ENCODE results near the gene MCAT. TPM values are rescaled to one million over a fixed set of nuclear protein-coding genes. Genes with fewer than 3 reads are reported as not detected.

MCAT gene
- total and polyA plus RNA-seq, 2 donors (not counting 3 experiments of a cell fraction or from before 2014, with no cell fraction given), result 16.9 to 23.2 TPM

GRCh38 chr22:43110444-43110926 lies 32.7 kb downstream of the MCAT start, which contains the start of gene BIK:
TSS of gene BIK (plus strand) at chr22:43110750. CDS start at chr22:43124023, 13,273 bp downstream.
- Histone ChIP-seq H3K27me3 (ENCODE audit: control insufficient read depth in 2 of 2, insufficient read depth in 2 of 2, low read length in 2 of 2) (peaks cover 16 to 26% of the 10 kb centered on the region in 2 experiments), H3K9me3 (replicated peaks; ENCODE audit: control insufficient read depth, insufficient read depth, low read length) (no peaks in the 10 kb centered on the region), H3K9me1 (replicated peaks; ENCODE audit: control insufficient read depth, extremely low read depth, insufficient read depth, low read length) (no peaks in the 10 kb centered on the region), H4K20me1 (replicated peaks; ENCODE audit: control insufficient read depth, extremely low read depth, insufficient read depth, low read length) (no peaks in the 10 kb centered on the region), H3K4me3 (replicated peaks in 1 of 3; ENCODE audit: insufficient read depth in 1 of 3, low read depth in 1 of 3, low read length in 3 of 3) (peak within 1 kb of the TSS; percentile 19 to 51 (median 50)), H3K9ac (replicated peaks; ENCODE audit: extremely low read depth, insufficient read depth, low read length) (peak within 1 kb of the TSS; percentile 7), H3K27ac (ENCODE audit: insufficient read depth, low read depth, low read length) (no peak within 1 kb of the TSS), H3K4me2 (ENCODE audit: insufficient read depth, low read length) (peak within 1 kb of the TSS; percentile 76), H2AFZ (ENCODE audit: low read depth, low read length) (peak within 1 kb of the TSS; percentile 91), H3K36me3 (ENCODE audit: control insufficient read depth in 2 of 2, extremely low read depth in 1 of 2, insufficient read depth in 2 of 2, low read length in 2 of 2) (no peaks in the 10 kb centered on the region), H3K4me1 (ENCODE audit: control insufficient read depth, extremely low read depth, insufficient read depth, low read length) (no peaks in the 10 kb centered on the region), H3K79me2 (ENCODE audit: control insufficient read depth, insufficient read depth, low read length) (no peaks in the 10 kb centered on the region)
- peak; percentile 47 for DNase-seq (ENCODE audit: low read depth, low spot score)
- no TSS peak for BruUV-seq (replicated peaks)
- TF ChIP-seq MAX (IDR thresholded peaks at IDR 0.05; ENCODE audit: insufficient read depth, insufficient read length) (no peak), POLR2A (IDR thresholded peaks at IDR 0.05; ENCODE audit: low read depth, low read length) (no peak), CTCF (IDR thresholded peaks at IDR 0.05; ENCODE audit: extremely low read depth in 1 of 2, insufficient read depth in 1 of 2, low read depth in 1 of 2, low read length in 2 of 2) (peak; percentile 19 to 53), MYC (IDR thresholded peaks at IDR 0.05; ENCODE audit: low read depth, low read length) (no peak), POLR2AphosphoS5 (IDR thresholded peaks at IDR 0.05; ENCODE audit: insufficient read depth, low read depth, low read length) (no peak), JUN (IDR thresholded peaks at IDR 0.05; ENCODE audit: borderline replicate concordance, insufficient read depth, insufficient read length, low read depth) (no peak), EZH2 (IDR thresholded peaks at IDR 0.05; ENCODE audit: borderline replicate concordance, low read depth, low read length, severe bottlenecking) (peak; percentile 51)
- POLR2A ChIA-PET, result interaction anchor here (0.9 kb wide), 1 partner anchor 495 kb away, joined by 3 read pairs; no protein-coding TSS in a partner anchor
- intact Hi-C loops (cut with micrococcal nuclease) (loop anchor here (2.0 kb wide), 1 partner anchor 26 kb away; no protein-coding TSS in a partner anchor), dilution Hi-C loops (cut with MboI; ENCODE audit: extremely low pct_ligation_motif_present, low sequenced_read_pairs) (no loop called here)
- FAIRE-seq, result no peak
- CTCF ChIA-PET, result interaction anchor here (0.9 to 3.6 kb wide), 6 partner anchors 12 to 118 kb away, joined by 4 to 17 read pairs (median 4); no protein-coding TSS in a partner anchor

Data from endothelial cell of umbilical vein (primary cell).